AG04449 (cell line): ENCODE data around the gene ZNF281.

ENCODE experiments used
- CTCF ChIA-PET: fragments of 350-600 bp; formaldehyde crosslinking; extraction: SDS; loops from one replicate; lab custom pipeline; 2021; ENCODE audit warnings: antibody characterized with exemption; lab: Yijun Ruan, JAX
- POLR2A ChIA-PET: fragments of 400-600, 350-600 bp; formaldehyde crosslinking; extraction: SDS; loops from one replicate; lab custom pipeline; 2020; ENCODE audit warnings: antibody characterized with exemption, inconsistent platforms; lab: Yijun Ruan, JAX
- DNase-seq: peaks from one replicate; pipeline ENCODE4 v3.0.0-alpha.2; 2010; ENCODE audit warnings: low read depth, low spot score
- H3K4me3 ChIP-seq: 2 replicates; pipeline ENCODE4 v1.5.1; 2011; ENCODE audit warnings: low read depth, mild to moderate bottlenecking, control low read depth, low read length
- TF ChIP-seq, protein P1 (sequence below): IDR thresholded peaks from one replicate; pipeline ENCODE4 v1.5.1; 2011; ENCODE audit warnings: mild to moderate bottlenecking, moderate library complexity, low read length, control low read depth, inconsistent platforms; ENCODE audit not compliant: insufficient read depth; ENCODE audit errors: missing control alignments

ZNF281 gene

DNA sequence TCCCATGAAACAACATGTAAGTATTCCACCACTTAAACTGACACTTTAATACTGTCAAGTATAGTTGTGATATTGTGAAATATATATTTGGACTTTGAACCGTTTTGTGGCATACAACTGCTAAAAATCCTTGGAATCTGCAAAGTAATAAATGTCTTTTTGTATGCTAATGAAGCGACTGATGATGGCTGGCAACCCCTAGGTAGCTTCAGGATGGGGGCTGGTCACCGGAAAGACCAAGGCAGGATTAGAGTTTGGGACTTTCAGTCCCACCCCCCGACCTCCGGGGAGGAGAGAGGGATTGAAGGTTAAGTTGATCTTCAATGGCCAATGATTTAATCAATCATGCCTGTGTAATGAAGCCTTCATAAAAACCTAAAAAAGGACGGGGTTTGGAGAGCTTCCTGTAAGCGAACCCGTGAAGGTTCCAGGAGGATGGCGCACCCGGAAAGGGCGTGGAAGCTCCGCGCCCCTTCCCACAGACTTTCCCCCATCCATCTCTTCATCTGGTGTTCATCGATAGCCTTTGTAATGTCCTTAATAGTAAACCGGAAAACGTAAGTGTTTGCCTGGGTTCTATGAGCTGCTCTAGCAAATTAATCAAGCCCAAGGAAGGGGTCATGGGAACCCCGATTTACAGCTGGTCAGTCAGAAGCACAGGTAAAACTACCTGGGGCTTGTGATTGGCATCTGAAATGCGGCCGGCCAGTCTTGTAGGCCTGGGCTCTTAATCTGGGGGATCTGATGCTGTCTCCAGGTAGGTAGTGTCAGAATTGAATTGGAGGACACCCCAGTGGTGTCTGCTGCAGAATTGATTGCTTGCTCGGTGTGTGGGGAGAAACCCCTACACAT, 1.8 kb upstream of the ZNF281 start:
- ChIA-PET CTCF (interaction anchor here (0.7 to 1.0 kb wide), 2 partner anchors 77 to 132 kb away, joined by 3 to 4 read pairs; no protein-coding TSS in a partner anchor), POLR2A (interaction anchor here (2.1 kb wide), 1 partner anchor 10 kb away, joined by 5 read pairs; no protein-coding TSS in a partner anchor)
- TF ChIP-seq, protein P1, sequence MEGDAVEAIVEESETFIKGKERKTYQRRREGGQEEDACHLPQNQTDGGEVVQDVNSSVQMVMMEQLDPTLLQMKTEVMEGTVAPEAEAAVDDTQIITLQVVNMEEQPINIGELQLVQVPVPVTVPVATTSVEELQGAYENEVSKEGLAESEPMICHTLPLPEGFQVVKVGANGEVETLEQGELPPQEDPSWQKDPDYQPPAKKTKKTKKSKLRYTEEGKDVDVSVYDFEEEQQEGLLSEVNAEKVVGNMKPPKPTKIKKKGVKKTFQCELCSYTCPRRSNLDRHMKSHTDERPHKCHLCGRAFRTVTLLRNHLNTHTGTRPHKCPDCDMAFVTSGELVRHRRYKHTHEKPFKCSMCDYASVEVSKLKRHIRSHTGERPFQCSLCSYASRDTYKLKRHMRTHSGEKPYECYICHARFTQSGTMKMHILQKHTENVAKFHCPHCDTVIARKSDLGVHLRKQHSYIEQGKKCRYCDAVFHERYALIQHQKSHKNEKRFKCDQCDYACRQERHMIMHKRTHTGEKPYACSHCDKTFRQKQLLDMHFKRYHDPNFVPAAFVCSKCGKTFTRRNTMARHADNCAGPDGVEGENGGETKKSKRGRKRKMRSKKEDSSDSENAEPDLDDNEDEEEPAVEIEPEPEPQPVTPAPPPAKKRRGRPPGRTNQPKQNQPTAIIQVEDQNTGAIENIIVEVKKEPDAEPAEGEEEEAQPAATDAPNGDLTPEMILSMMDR: no peak
- H3K4me3 ChIP-seq: no peak overlapping the region
- no peak for DNase-seq

DNA sequence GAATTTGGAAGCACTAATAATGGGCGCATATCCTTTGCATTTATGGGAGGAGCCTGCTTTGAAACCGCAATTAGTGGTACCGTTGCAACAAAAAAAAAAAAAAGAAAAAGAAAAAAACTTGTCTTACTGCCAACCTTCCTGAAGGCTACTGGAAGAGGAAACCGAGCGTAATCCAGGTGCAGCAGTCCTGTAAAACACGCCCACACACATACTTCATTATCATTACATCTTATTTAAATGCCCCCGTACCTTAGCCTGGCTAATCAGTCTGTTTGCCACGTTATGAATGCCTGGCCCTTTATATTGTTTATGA, 686 bp upstream of the ZNF281 start:
- no peak for DNase-seq
- ChIA-PET CTCF (interaction anchor here (1.0 kb wide), 1 partner anchor 131 kb away, joined by 3 read pairs; no protein-coding TSS in a partner anchor), POLR2A (interaction anchor here (1.0 to 2.1 kb wide), 2 partner anchors 9 to 96 kb away, joined by 4 to 5 read pairs; no protein-coding TSS in a partner anchor)
- H3K4me3 ChIP-seq: no peak overlapping the region
- TF ChIP-seq, protein P1: no peak

DNA sequence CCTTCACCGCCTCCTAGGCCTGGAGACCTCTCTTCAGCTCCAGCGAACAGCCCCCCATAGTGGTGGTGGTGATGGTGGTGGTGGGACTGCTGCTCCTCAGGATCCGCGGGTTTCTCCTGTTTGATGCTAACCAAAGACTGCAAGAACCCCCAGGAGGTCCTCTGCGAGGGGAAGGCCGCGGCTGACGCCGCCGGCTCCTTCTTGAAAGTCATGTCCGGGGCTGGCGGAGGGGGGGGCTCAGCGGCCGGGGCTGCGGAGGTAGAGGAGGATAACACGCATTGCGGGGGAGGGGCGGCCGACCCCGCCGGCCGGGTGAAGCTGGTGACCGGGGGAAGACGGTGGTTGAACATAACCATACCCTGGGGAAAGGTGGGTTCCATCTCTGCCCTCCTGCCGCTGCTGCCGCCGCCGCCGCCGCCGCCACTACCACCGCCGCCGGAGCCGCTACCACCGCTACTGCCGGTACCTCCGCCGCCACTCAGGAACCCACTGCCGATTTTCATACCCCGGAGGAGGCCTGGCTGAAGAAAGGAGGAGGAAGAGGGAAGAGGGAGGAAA, 554 bp downstream of the ZNF281 start:
- TF ChIP-seq, protein P1: no peak
- peak overlapping the region; percentile 74 for H3K4me3 ChIP-seq
- DNase-seq: no peak
- POLR2A ChIA-PET: interaction anchor here (1.0 to 2.1 kb wide), 2 partner anchors 8 to 95 kb away, joined by 4 to 5 read pairs; no protein-coding TSS in a partner anchor
- CTCF ChIA-PET: interaction anchor here (1.3 kb wide), 1 partner anchor 95 kb away, joined by 4 read pairs; no protein-coding TSS in a partner anchor

- CTCF ChIA-PET: interaction anchor here (1.4 kb wide), 1 partner anchor 82 kb away, joined by 4 read pairs; no protein-coding TSS in a partner anchor
- TF ChIP-seq, protein P1: no peak
- no peak for DNase-seq
- POLR2A ChIA-PET: no interaction called here
- H3K4me3 ChIP-seq: peak overlapping the region; percentile 23
These were observed 3.6 kb downstream of the ZNF281 start for GRCh38 chr1:200406161-200406797.

DNA sequence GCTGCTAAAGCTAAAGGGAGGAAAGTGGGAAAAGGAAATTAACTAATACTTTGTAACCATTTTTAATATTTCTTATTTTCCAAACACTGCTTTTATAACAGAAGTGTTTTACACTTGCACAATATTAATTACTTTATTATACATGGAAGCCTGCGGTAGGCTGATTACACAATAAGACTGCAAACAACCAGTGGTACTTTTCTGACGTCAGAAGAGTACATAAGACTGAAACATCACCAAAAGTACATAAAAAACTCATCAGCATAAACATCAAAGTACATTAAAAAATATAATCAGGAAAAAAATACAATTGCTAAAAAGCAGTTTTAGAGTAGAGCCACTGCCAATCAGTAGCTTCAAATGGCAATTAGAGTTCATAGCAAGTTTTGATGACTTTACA, 4.6 kb downstream of the ZNF281 start:
- POLR2A ChIA-PET: no interaction called here
- peak overlapping the region; percentile 0; the same call in 1 of the 2 replicates for H3K4me3 ChIP-seq
- TF ChIP-seq, protein P1: no peak
- CTCF ChIA-PET: interaction anchor here (1.0 kb wide), 2 partner anchors 11 to 721 kb away, joined by 3 to 4 read pairs; no protein-coding TSS in a partner anchor
- no peak for DNase-seq
